H9 (cell line): Measurements from ENCODE around the gene NRN1. TPM values are rescaled to one million over a fixed set of nuclear protein-coding genes. Genes with fewer than 3 reads are reported as not detected.
"Not testable (repeated sequence)": the region's sequence is repeated elsewhere in the genome, so short reads cannot be mapped to it uniquely, and the experiment has no call there.

Experiments used
- DNase-seq: peaks from one replicate; pipeline ENCODE4 v3.0.0-alpha.2; 2017
- H2AFZ ChIP-seq: one replicate; pipeline ENCODE4 v1.6.1; 2013; ENCODE audit warnings: mild to moderate bottlenecking, low read length, control low read depth, moderate library complexity
- H2AK5ac ChIP-seq: 2 replicates; pipeline ENCODE4 v1.6.1; 2013; ENCODE audit warnings: low read length, control low read depth, mixed read lengths; ENCODE audit not compliant: insufficient read length
- H2BK120ac ChIP-seq: one replicate; pipeline ENCODE4 v1.6.1; 2013; ENCODE audit warnings: low read depth, mild to moderate bottlenecking, low read length, control low read depth, inconsistent platforms; ENCODE audit not compliant: poor library complexity, severe bottlenecking
- H2BK12ac ChIP-seq: 2 replicates; pipeline ENCODE4 v1.6.1; 2013; ENCODE audit warnings: low read length, control low read depth, mixed read lengths, low read depth; ENCODE audit not compliant: insufficient read length
- H2BK15ac ChIP-seq: 2 replicates; pipeline ENCODE4 v1.6.1; 2013; ENCODE audit warnings: low read depth, low read length, control low read depth
- H2BK20ac ChIP-seq: one replicate; pipeline ENCODE4 v1.6.1; 2013; ENCODE audit warnings: low read depth, mild to moderate bottlenecking, low read length, control low read depth, inconsistent platforms; ENCODE audit not compliant: poor library complexity, severe bottlenecking
- H2BK5ac ChIP-seq: 2 replicates; pipeline ENCODE4 v1.6.1; 2013; ENCODE audit warnings: low read length, control low read depth, mixed read lengths; ENCODE audit not compliant: insufficient read length
- H3K14ac ChIP-seq: 2 replicates; pipeline ENCODE4 v1.6.1; 2013; ENCODE audit warnings: low read length, control low read depth; ENCODE audit not compliant: insufficient read depth
- H3K18ac ChIP-seq: 2 replicates; pipeline ENCODE4 v1.6.1; 2013; ENCODE audit warnings: low read depth, mild to moderate bottlenecking, mixed read lengths, low read length, control low read depth; ENCODE audit not compliant: insufficient read length
- H3K23ac ChIP-seq: 2 replicates; pipeline ENCODE4 v1.6.1; 2013; ENCODE audit warnings: low read length, control low read depth, mixed read lengths, low read depth; ENCODE audit not compliant: insufficient read length
- H3K23me2 ChIP-seq: 2 replicates; pipeline ENCODE4 v1.6.1; 2013; ENCODE audit warnings: low read depth, mild to moderate bottlenecking, mixed read lengths, low read length, control low read depth; ENCODE audit not compliant: insufficient read length, poor library complexity, severe bottlenecking
- H3K27ac ChIP-seq: 2 replicates; pipeline ENCODE4 v1.5.1; 2013; ENCODE audit warnings: low read length, control low read depth, mixed read lengths, low read depth; ENCODE audit not compliant: insufficient read length
- H3K27me3 ChIP-seq: 2 replicates; pipeline ENCODE4 v1.6.1; 2013; ENCODE audit warnings: low read length, control low read depth, inconsistent platforms; ENCODE audit not compliant: insufficient read depth
- H3K4ac ChIP-seq: 2 replicates; pipeline ENCODE4 v1.6.1; 2013; ENCODE audit warnings: low read depth, mild to moderate bottlenecking, control low read depth, inconsistent platforms, low read length, moderate library complexity
- H3K4me1 ChIP-seq: 2 replicates; pipeline ENCODE4 v1.6.1; 2013; ENCODE audit warnings: low read length, control low read depth, inconsistent platforms; ENCODE audit not compliant: insufficient read depth
- H3K4me2 ChIP-seq: 2 replicates; pipeline ENCODE4 v1.6.1; 2013; ENCODE audit warnings: low read length, control low read depth, mixed read lengths; ENCODE audit not compliant: insufficient read length, insufficient read depth
- H3K56ac ChIP-seq: 2 replicates; pipeline ENCODE4 v1.6.1; 2013; ENCODE audit warnings: low read depth, mild to moderate bottlenecking, mixed read lengths, low read length, control low read depth; ENCODE audit not compliant: insufficient read length
- H3K79me1 ChIP-seq: 2 replicates; pipeline ENCODE4 v1.6.1; 2013; ENCODE audit warnings: low read depth, mild to moderate bottlenecking, moderate library complexity, low read length, control low read depth, inconsistent platforms; ENCODE audit not compliant: insufficient read depth, poor library complexity, severe bottlenecking
- H3K79me2 ChIP-seq: 2 replicates; pipeline ENCODE4 v1.6.1; 2013; ENCODE audit warnings: low read length, control low read depth, inconsistent platforms; ENCODE audit not compliant: insufficient read depth
- H3K9ac ChIP-seq: 2 replicates; pipeline ENCODE4 v1.6.1; 2013; ENCODE audit warnings: low read length, control low read depth, mixed read lengths; ENCODE audit not compliant: insufficient read length; ENCODE audit errors: extremely low read depth
- H3K9me3 ChIP-seq: one replicate; pipeline ENCODE4 v1.6.1; 2013; ENCODE audit warnings: low read depth, low read length, inconsistent platforms; ENCODE audit not compliant: control insufficient read depth
- H3T11ph ChIP-seq: one replicate; pipeline ENCODE4 v1.6.1; 2013; ENCODE audit warnings: mild to moderate bottlenecking, low read length, control low read depth, inconsistent platforms
- H4K20me1 ChIP-seq: one replicate; pipeline ENCODE4 v1.6.1; 2013; ENCODE audit not compliant: control insufficient read depth, insufficient read length, insufficient read depth
- H4K5ac ChIP-seq: 2 replicates; pipeline ENCODE4 v1.6.1; 2013; ENCODE audit warnings: low read depth, mild to moderate bottlenecking, mixed read lengths, low read length, control low read depth; ENCODE audit not compliant: insufficient read length
- H4K8ac ChIP-seq: replicated peaks from 2 replicates; pipeline ENCODE4 v1.6.1; 2013; ENCODE audit warnings: low read length, control low read depth, mixed read lengths, low read depth; ENCODE audit not compliant: insufficient read length
- H4K91ac ChIP-seq: 2 replicates; pipeline ENCODE4 v1.6.1; 2013; ENCODE audit warnings: low read depth, mild to moderate bottlenecking, moderate library complexity, mixed read lengths, low read length, control low read depth; ENCODE audit not compliant: insufficient read length
- H3K27ac Mint-ChIP-seq, 3 experiments: 2 replicates in 2 of 3; 3 replicates in 1 of 3; pipeline ENCODE4 v1.8.0; 2020 to 2021; ENCODE audit warnings: mixed read lengths in 3 of 3, mild to moderate bottlenecking in 1 of 3, moderate library complexity in 1 of 3
- H3K27me3 Mint-ChIP-seq: 2 replicates; pipeline ENCODE4 v1.8.0; 2021; ENCODE audit warnings: low read depth, mild to moderate bottlenecking, moderate library complexity, mixed read lengths
- H3K36me3 Mint-ChIP-seq, 3 experiments: 2 replicates in 2 of 3; 3 replicates in 1 of 3; pipeline ENCODE4 v1.8.0; 2020 to 2021; ENCODE audit warnings: low read depth in 3 of 3, mixed read lengths in 3 of 3; ENCODE audit not compliant: insufficient read depth in 1 of 3
- H3K4me1 Mint-ChIP-seq, 2 experiments: 2 replicates each; pipeline ENCODE4 v1.8.0; 2020; ENCODE audit warnings: mixed read lengths in 2 of 2
- H3K4me3 Mint-ChIP-seq, 2 experiments: 2 replicates in 1 of 2; 3 replicates in 1 of 2; pipeline ENCODE4 v1.8.0; 2020 to 2021; ENCODE audit warnings: mild to moderate bottlenecking in 2 of 2, mixed read lengths in 2 of 2, moderate library complexity in 1 of 2
- H3K9me3 Mint-ChIP-seq, 2 experiments: 2 replicates in 1 of 2; 3 replicates in 1 of 2; pipeline ENCODE4 v1.8.0; 2020; ENCODE audit warnings: mild to moderate bottlenecking in 2 of 2, mixed read lengths in 2 of 2, moderate library complexity in 1 of 2
- WGBS: extraction: QIAGEN DNeasy Blood & Tissue Kit; methylation state at CpG from one replicate; pipeline ENCODE4 v1.1.7; 2013; ENCODE audit warnings: missing lambda C conversion rate, low lambda C conversion rate, mixed read lengths; ENCODE audit not compliant: insufficient read length; ENCODE audit errors: extremely low coverage; 5-methylcytosine and 5-hydroxymethylcytosine counted together
- total RNA-seq: library from RNA; stranded (reverse); gene quantifications from 2 replicates; pipeline ENCODE4 v1.2.1, GENCODE V29; 2021
- TF ChIP-seq, protein P1 (sequence below): fragments of 200-600 bp; sonication (generic); conservative IDR thresholded peaks from 3 replicates; pipeline ENCODE4 v1.8.0; 2021; ENCODE audit warnings: antibody characterized with exemption, mild to moderate bottlenecking

Gene NRN1
- total RNA-seq, 1 experiment from 2014 or later = not detected

- Histone ChIP-seq H3K4me1 (no peaks in the 10 kb centered on the region), H4K5ac (no peak overlapping the region), H3K9me3 (no peaks in the 10 kb centered on the region), H2AK5ac (no peak overlapping the region), H3K27me3 (no peaks in the 10 kb centered on the region), H2BK120ac (no peak overlapping the region), H3K9ac (no peak overlapping the region), H3K23ac (no peak overlapping the region), H3K23me2 (no peaks in the 10 kb centered on the region), H2BK5ac (no peak overlapping the region), H3K4ac (no peak overlapping the region), H3K79me2 (no peaks in the 10 kb centered on the region), H2BK20ac (no peak overlapping the region), H3K27ac (no peak overlapping the region), H4K91ac (no peak overlapping the region), H2BK12ac (no peak overlapping the region), H3T11ph (no peak overlapping the region), H3K79me1 (no peaks in the 10 kb centered on the region), H3K56ac (no peak overlapping the region), H3K18ac (no peak overlapping the region), H4K8ac (no peak overlapping the region), H3K4me2 (no peak overlapping the region), H3K14ac (no peak overlapping the region), H2BK15ac (no peak overlapping the region), H4K20me1 (no peaks in the 10 kb centered on the region), H2AFZ (no peak overlapping the region)
- Mint-ChIP-seq H3K36me3 (no peaks in the 10 kb centered on the region), H3K27ac (no peak overlapping the region), H3K27me3 (peaks cover 39% of the 10 kb centered on the region), H3K9me3 (no peaks in the 10 kb centered on the region; a peak in 1 of 5 replicates), H3K4me1 (peaks cover 3 to 4% of the 10 kb centered on the region in 2 experiments; a peak in 3 of 4 replicates), H3K4me3 (no peak overlapping the region)
- TF ChIP-seq, protein P1, sequence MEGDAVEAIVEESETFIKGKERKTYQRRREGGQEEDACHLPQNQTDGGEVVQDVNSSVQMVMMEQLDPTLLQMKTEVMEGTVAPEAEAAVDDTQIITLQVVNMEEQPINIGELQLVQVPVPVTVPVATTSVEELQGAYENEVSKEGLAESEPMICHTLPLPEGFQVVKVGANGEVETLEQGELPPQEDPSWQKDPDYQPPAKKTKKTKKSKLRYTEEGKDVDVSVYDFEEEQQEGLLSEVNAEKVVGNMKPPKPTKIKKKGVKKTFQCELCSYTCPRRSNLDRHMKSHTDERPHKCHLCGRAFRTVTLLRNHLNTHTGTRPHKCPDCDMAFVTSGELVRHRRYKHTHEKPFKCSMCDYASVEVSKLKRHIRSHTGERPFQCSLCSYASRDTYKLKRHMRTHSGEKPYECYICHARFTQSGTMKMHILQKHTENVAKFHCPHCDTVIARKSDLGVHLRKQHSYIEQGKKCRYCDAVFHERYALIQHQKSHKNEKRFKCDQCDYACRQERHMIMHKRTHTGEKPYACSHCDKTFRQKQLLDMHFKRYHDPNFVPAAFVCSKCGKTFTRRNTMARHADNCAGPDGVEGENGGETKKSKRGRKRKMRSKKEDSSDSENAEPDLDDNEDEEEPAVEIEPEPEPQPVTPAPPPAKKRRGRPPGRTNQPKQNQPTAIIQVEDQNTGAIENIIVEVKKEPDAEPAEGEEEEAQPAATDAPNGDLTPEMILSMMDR = no peak
- DNase-seq = no peak
- WGBS = no CpG with 5 or more reads among the region's 5 CpGs
These were observed 17.5 kb upstream of the NRN1 start for GRCh38 chr6:6024220-6024619.

DNA sequence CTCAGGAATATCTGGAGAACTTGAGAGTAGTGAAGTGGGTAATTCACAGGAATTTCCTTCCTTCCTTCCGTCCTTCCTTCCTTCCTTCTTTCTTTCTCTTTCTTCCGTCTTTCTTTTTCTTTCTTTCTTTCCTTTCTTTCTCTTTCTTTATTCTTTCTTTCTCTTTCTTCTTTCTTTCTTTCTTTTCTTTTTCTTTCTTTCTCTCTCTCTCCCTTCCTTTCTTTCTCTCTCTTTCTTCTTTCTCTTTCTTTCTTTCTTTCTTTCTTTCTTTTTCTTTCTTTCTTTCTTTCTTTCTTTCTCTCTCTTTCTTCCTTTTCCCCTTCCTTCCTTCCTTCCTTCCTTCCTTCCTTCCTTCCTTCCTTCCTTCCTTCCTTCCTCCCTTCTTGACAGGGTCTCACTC lies 16.1 kb upstream of the NRN1 start:
- not testable (repeated sequence) for H3K23me2 ChIP-seq, H2BK5ac ChIP-seq, H4K91ac ChIP-seq, H3K14ac ChIP-seq, H4K8ac ChIP-seq, H2BK15ac ChIP-seq, H4K20me1 ChIP-seq, H4K5ac ChIP-seq, H2BK120ac ChIP-seq, H3K9me3 ChIP-seq, H3K79me2 ChIP-seq, H2AFZ ChIP-seq, H2AK5ac ChIP-seq, H3K27me3 ChIP-seq, H2BK12ac ChIP-seq, H3K79me1 ChIP-seq, H3K36me3 Mint-ChIP-seq, DNase-seq, H3K4ac ChIP-seq, H2BK20ac ChIP-seq, H3K27ac ChIP-seq, H3K18ac ChIP-seq, H3K4me3 Mint-ChIP-seq, H3T11ph ChIP-seq, H3K4me1 Mint-ChIP-seq, H3K27ac Mint-ChIP-seq, H3K4me2 ChIP-seq, H3K4me1 ChIP-seq, H3K9me3 Mint-ChIP-seq, H3K9ac ChIP-seq, H3K56ac ChIP-seq, H3K23ac ChIP-seq
- no CpG with 5 or more reads among the region's 2 CpGs for WGBS
- H3K27me3 Mint-ChIP-seq = peaks cover 51% of the 10 kb centered on the region
